Uterus (tissue), 2 donors: ENCODE data around the gene FOXN3.

Experiments used
- POLR2A ChIP-seq, 2 donors: fragments of 450-650 bp; IDR thresholded peaks; one replicate each; pipeline ENCODE4 v1.6.1; 2016; ENCODE audit warnings: antibody characterized with exemption in 2 of 2, mild to moderate bottlenecking in 1 of 2, moderate library complexity in 1 of 2
- TF ChIP-seq, protein P1 (sequence below), 4 experiments: fragments of 200-600 bp in 2 of 4; fragments of 450-650 bp in 2 of 4; sonication (generic) in 2 of 4; IDR thresholded peaks; one replicate each; pipeline ENCODE4 v1.5.1; 2016 to 2019; ENCODE audit warnings: antibody characterized with exemption in 4 of 4, mild to moderate bottlenecking in 2 of 4, moderate library complexity in 1 of 4

DNA sequence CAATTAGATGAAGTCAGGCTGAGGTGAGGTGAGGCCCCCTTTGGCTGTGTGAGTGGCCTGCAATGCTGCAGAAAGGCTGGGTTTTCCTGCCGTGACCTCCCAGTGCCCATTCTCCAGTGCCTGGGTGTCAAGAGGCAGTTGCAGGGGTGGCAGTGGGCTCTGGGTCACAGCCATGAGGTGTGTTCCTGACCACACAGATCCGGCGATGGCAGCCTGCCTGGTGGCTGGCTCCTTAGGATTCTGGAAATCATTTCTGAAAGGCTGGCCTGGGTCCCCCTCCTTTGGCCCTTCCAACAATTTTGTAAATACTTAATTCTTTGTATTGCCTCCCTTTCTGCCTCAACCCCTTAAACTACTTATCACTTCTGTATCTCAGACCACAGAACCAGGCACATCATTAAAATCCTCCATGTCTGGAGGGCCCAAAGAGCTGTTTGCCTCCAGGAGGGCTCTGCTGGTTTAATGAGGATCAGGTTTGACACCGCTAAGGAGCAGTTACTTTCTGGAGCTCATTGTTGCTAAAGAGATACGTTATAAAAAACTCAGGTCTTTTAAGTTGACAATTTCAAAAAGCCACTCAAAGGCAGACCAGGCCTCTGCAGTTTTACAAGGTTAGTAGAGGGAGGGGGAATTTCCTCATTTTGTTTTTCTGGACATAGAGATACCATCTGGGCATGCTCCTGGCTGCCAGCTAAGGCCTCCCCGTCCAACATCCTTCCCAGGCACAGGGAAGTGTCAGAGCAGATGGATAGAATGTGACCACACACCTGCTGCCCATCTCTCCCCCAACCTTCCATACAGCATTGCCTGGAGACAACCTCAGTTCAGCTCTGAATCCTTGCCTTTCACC is 204.4 kb downstream of the FOXN3 start:
- TF ChIP-seq POLR2A (IDR thresholded peaks at IDR 0.05): no peak
- TF ChIP-seq, protein P1, sequence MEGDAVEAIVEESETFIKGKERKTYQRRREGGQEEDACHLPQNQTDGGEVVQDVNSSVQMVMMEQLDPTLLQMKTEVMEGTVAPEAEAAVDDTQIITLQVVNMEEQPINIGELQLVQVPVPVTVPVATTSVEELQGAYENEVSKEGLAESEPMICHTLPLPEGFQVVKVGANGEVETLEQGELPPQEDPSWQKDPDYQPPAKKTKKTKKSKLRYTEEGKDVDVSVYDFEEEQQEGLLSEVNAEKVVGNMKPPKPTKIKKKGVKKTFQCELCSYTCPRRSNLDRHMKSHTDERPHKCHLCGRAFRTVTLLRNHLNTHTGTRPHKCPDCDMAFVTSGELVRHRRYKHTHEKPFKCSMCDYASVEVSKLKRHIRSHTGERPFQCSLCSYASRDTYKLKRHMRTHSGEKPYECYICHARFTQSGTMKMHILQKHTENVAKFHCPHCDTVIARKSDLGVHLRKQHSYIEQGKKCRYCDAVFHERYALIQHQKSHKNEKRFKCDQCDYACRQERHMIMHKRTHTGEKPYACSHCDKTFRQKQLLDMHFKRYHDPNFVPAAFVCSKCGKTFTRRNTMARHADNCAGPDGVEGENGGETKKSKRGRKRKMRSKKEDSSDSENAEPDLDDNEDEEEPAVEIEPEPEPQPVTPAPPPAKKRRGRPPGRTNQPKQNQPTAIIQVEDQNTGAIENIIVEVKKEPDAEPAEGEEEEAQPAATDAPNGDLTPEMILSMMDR (IDR thresholded peaks at IDR 0.05): no peak
